ENCODE results near the gene AP2A2.
"Not testable (repeated sequence)": the region's sequence is repeated elsewhere in the genome, so short reads cannot be mapped to it uniquely, and the experiment has no call there.

AP2A2 gene

GRCh38 chr11:1000357-1001278 lies 74.9 kb downstream of the AP2A2 start:
- no peak for DNase-seq

- DNase-seq = no peak
These were observed 76.1 kb downstream of the AP2A2 start for GRCh38 chr11:1001617-1002405.

GRCh38 chr11:1002406-1002984 lies 76.8 kb downstream of the AP2A2 start:
- no peak for DNase-seq

- DNase-seq = no peak
These were observed 77.5 kb downstream of the AP2A2 start for GRCh38 chr11:1003159-1003558.

GRCh38 chr11:1005928-1006327 lies 80.3 kb downstream of the AP2A2 start:
- DNase-seq = no peak

- no peak for DNase-seq
These were observed 81.1 kb downstream of the AP2A2 start for GRCh38 chr11:1006762-1007161.

- no peak for DNase-seq
These were observed 81.6 kb downstream of the AP2A2 start for GRCh38 chr11:1007279-1007678.

- no peak for DNase-seq
These were observed 82.5 kb downstream of the AP2A2 start for GRCh38 chr11:1008001-1008802.

GRCh38 chr11:1008803-1009145 lies 83.1 kb downstream of the AP2A2 start:
- DNase-seq = no peak

- DNase-seq = no peak
These were observed 83.7 kb downstream of the AP2A2 start for GRCh38 chr11:1009371-1009770.

GRCh38 chr11:1009991-1010390 lies 84.3 kb downstream of the AP2A2 start:
- no peak for DNase-seq

GRCh38 chr11:1010551-1011319 lies 85.1 kb downstream of the AP2A2 start:
- DNase-seq = no peak

GRCh38 chr11:1011320-1011698 lies 85.6 kb downstream of the AP2A2 start:
- no peak for DNase-seq

GRCh38 chr11:1012291-1012690 lies 86.6 kb downstream of the AP2A2 start:
- no peak for DNase-seq

- DNase-seq = no peak
These were observed 87.3 kb downstream of the AP2A2 start for GRCh38 chr11:1012740-1013630.

GRCh38 chr11:1013631-1013935 lies 87.9 kb downstream of the AP2A2 start:
- DNase-seq = no peak

- DNase-seq = no peak
These were observed 88.6 kb downstream of the AP2A2 start for GRCh38 chr11:1014276-1014675.

- no peak for DNase-seq
These were observed 89.4 kb downstream of the AP2A2 start for GRCh38 chr11:1015064-1015463.

- no peak for DNase-seq
These were observed 90.3 kb downstream of the AP2A2 start for GRCh38 chr11:1015826-1016545.

GRCh38 chr11:1016610-1017126 lies 91.0 kb downstream of the AP2A2 start:
- DNase-seq = not testable (repeated sequence)

All from hematopoietic multipotent progenitor cell treated with erythropoietin and hydrocortisone succinate and interleukin-3 and kit ligand, for 4 days (in vitro differentiated cells).